H9 (cell line): ENCODE data around the gene PLEKHG7. TPM values are rescaled to one million over a fixed set of nuclear protein-coding genes. Genes with fewer than 3 reads are reported as not detected.

Experiments
- DNase-seq: peaks from one replicate; pipeline ENCODE4 v3.0.0-alpha.2; 2017
- H2AFZ ChIP-seq: one replicate; pipeline ENCODE4 v1.6.1; 2013; ENCODE audit warnings: mild to moderate bottlenecking, low read length, control low read depth, moderate library complexity
- H2AK5ac ChIP-seq: 2 replicates; pipeline ENCODE4 v1.6.1; 2013; ENCODE audit warnings: low read length, control low read depth, mixed read lengths; ENCODE audit not compliant: insufficient read length
- H2BK120ac ChIP-seq: one replicate; pipeline ENCODE4 v1.6.1; 2013; ENCODE audit warnings: low read depth, mild to moderate bottlenecking, low read length, control low read depth, inconsistent platforms; ENCODE audit not compliant: poor library complexity, severe bottlenecking
- H2BK12ac ChIP-seq: 2 replicates; pipeline ENCODE4 v1.6.1; 2013; ENCODE audit warnings: low read length, control low read depth, mixed read lengths, low read depth; ENCODE audit not compliant: insufficient read length
- H2BK15ac ChIP-seq: 2 replicates; pipeline ENCODE4 v1.6.1; 2013; ENCODE audit warnings: low read depth, low read length, control low read depth
- H2BK20ac ChIP-seq: one replicate; pipeline ENCODE4 v1.6.1; 2013; ENCODE audit warnings: low read depth, mild to moderate bottlenecking, low read length, control low read depth, inconsistent platforms; ENCODE audit not compliant: poor library complexity, severe bottlenecking
- H2BK5ac ChIP-seq: 2 replicates; pipeline ENCODE4 v1.6.1; 2013; ENCODE audit warnings: low read length, control low read depth, mixed read lengths; ENCODE audit not compliant: insufficient read length
- H3K14ac ChIP-seq: 2 replicates; pipeline ENCODE4 v1.6.1; 2013; ENCODE audit warnings: low read length, control low read depth; ENCODE audit not compliant: insufficient read depth
- H3K18ac ChIP-seq: 2 replicates; pipeline ENCODE4 v1.6.1; 2013; ENCODE audit warnings: low read depth, mild to moderate bottlenecking, mixed read lengths, low read length, control low read depth; ENCODE audit not compliant: insufficient read length
- H3K23ac ChIP-seq: 2 replicates; pipeline ENCODE4 v1.6.1; 2013; ENCODE audit warnings: low read length, control low read depth, mixed read lengths, low read depth; ENCODE audit not compliant: insufficient read length
- H3K23me2 ChIP-seq: 2 replicates; pipeline ENCODE4 v1.6.1; 2013; ENCODE audit warnings: low read depth, mild to moderate bottlenecking, mixed read lengths, low read length, control low read depth; ENCODE audit not compliant: insufficient read length, poor library complexity, severe bottlenecking
- H3K27ac ChIP-seq: 2 replicates; pipeline ENCODE4 v1.5.1; 2013; ENCODE audit warnings: low read length, control low read depth, mixed read lengths, low read depth; ENCODE audit not compliant: insufficient read length
- H3K27me3 ChIP-seq: 2 replicates; pipeline ENCODE4 v1.6.1; 2013; ENCODE audit warnings: low read length, control low read depth, inconsistent platforms; ENCODE audit not compliant: insufficient read depth
- H3K4ac ChIP-seq: 2 replicates; pipeline ENCODE4 v1.6.1; 2013; ENCODE audit warnings: low read depth, mild to moderate bottlenecking, control low read depth, inconsistent platforms, low read length, moderate library complexity
- H3K4me1 ChIP-seq: 2 replicates; pipeline ENCODE4 v1.6.1; 2013; ENCODE audit warnings: low read length, control low read depth, inconsistent platforms; ENCODE audit not compliant: insufficient read depth
- H3K4me2 ChIP-seq: 2 replicates; pipeline ENCODE4 v1.6.1; 2013; ENCODE audit warnings: low read length, control low read depth, mixed read lengths; ENCODE audit not compliant: insufficient read length, insufficient read depth
- H3K56ac ChIP-seq: 2 replicates; pipeline ENCODE4 v1.6.1; 2013; ENCODE audit warnings: low read depth, mild to moderate bottlenecking, mixed read lengths, low read length, control low read depth; ENCODE audit not compliant: insufficient read length
- H3K79me1 ChIP-seq: 2 replicates; pipeline ENCODE4 v1.6.1; 2013; ENCODE audit warnings: low read depth, mild to moderate bottlenecking, moderate library complexity, low read length, control low read depth, inconsistent platforms; ENCODE audit not compliant: insufficient read depth, poor library complexity, severe bottlenecking
- H3K79me2 ChIP-seq: 2 replicates; pipeline ENCODE4 v1.6.1; 2013; ENCODE audit warnings: low read length, control low read depth, inconsistent platforms; ENCODE audit not compliant: insufficient read depth
- H3K9ac ChIP-seq: 2 replicates; pipeline ENCODE4 v1.6.1; 2013; ENCODE audit warnings: low read length, control low read depth, mixed read lengths; ENCODE audit not compliant: insufficient read length; ENCODE audit errors: extremely low read depth
- H3K9me3 ChIP-seq: one replicate; pipeline ENCODE4 v1.6.1; 2013; ENCODE audit warnings: low read depth, low read length, inconsistent platforms; ENCODE audit not compliant: control insufficient read depth
- H3T11ph ChIP-seq: one replicate; pipeline ENCODE4 v1.6.1; 2013; ENCODE audit warnings: mild to moderate bottlenecking, low read length, control low read depth, inconsistent platforms
- H4K20me1 ChIP-seq: one replicate; pipeline ENCODE4 v1.6.1; 2013; ENCODE audit not compliant: control insufficient read depth, insufficient read length, insufficient read depth
- H4K5ac ChIP-seq: 2 replicates; pipeline ENCODE4 v1.6.1; 2013; ENCODE audit warnings: low read depth, mild to moderate bottlenecking, mixed read lengths, low read length, control low read depth; ENCODE audit not compliant: insufficient read length
- H4K8ac ChIP-seq: replicated peaks from 2 replicates; pipeline ENCODE4 v1.6.1; 2013; ENCODE audit warnings: low read length, control low read depth, mixed read lengths, low read depth; ENCODE audit not compliant: insufficient read length
- H4K91ac ChIP-seq: 2 replicates; pipeline ENCODE4 v1.6.1; 2013; ENCODE audit warnings: low read depth, mild to moderate bottlenecking, moderate library complexity, mixed read lengths, low read length, control low read depth; ENCODE audit not compliant: insufficient read length
- H3K27ac Mint-ChIP-seq, 3 experiments: 2 replicates in 2 of 3; 3 replicates in 1 of 3; pipeline ENCODE4 v1.8.0; 2020 to 2021; ENCODE audit warnings: mixed read lengths in 3 of 3, mild to moderate bottlenecking in 1 of 3, moderate library complexity in 1 of 3
- H3K27me3 Mint-ChIP-seq: 2 replicates; pipeline ENCODE4 v1.8.0; 2021; ENCODE audit warnings: low read depth, mild to moderate bottlenecking, moderate library complexity, mixed read lengths
- H3K36me3 Mint-ChIP-seq, 3 experiments: 2 replicates in 2 of 3; 3 replicates in 1 of 3; pipeline ENCODE4 v1.8.0; 2020 to 2021; ENCODE audit warnings: low read depth in 3 of 3, mixed read lengths in 3 of 3; ENCODE audit not compliant: insufficient read depth in 1 of 3
- H3K4me1 Mint-ChIP-seq, 2 experiments: 2 replicates each; pipeline ENCODE4 v1.8.0; 2020; ENCODE audit warnings: mixed read lengths in 2 of 2
- H3K4me3 Mint-ChIP-seq, 2 experiments: 2 replicates in 1 of 2; 3 replicates in 1 of 2; pipeline ENCODE4 v1.8.0; 2020 to 2021; ENCODE audit warnings: mild to moderate bottlenecking in 2 of 2, mixed read lengths in 2 of 2, moderate library complexity in 1 of 2
- H3K9me3 Mint-ChIP-seq, 2 experiments: 2 replicates in 1 of 2; 3 replicates in 1 of 2; pipeline ENCODE4 v1.8.0; 2020; ENCODE audit warnings: mild to moderate bottlenecking in 2 of 2, mixed read lengths in 2 of 2, moderate library complexity in 1 of 2
- CTCF ChIP-seq: fragments of 200-600 bp; sonication (generic); conservative IDR thresholded peaks from 3 replicates; pipeline ENCODE4 v1.8.0; 2021; ENCODE audit warnings: antibody characterized with exemption, mild to moderate bottlenecking
- WGBS: extraction: QIAGEN DNeasy Blood & Tissue Kit; methylation state at CpG from one replicate; pipeline ENCODE4 v1.1.7; 2013; ENCODE audit warnings: missing lambda C conversion rate, low lambda C conversion rate, mixed read lengths; ENCODE audit not compliant: insufficient read length; ENCODE audit errors: extremely low coverage; 5-methylcytosine and 5-hydroxymethylcytosine counted together
- total RNA-seq: library from RNA; stranded (reverse); gene quantifications from 2 replicates; pipeline ENCODE4 v1.2.1, GENCODE V29; 2021

PLEKHG7 gene
- total RNA-seq, 1 experiment from 2014 or later: not detected

- Histone ChIP-seq H3K27ac (no peak overlapping the region), H3K4me2 (no peak overlapping the region), H3K79me1 (no peaks in the 10 kb centered on the region), H4K5ac (no peak overlapping the region), H3K14ac (no peak overlapping the region), H2BK5ac (no peak overlapping the region), H2BK120ac (no peak overlapping the region), H3K4me1 (no peaks in the 10 kb centered on the region; the same call in 1 of the 2 replicates), H3K18ac (no peak overlapping the region), H3K9me3 (no peaks in the 10 kb centered on the region), H2AK5ac (no peak overlapping the region), H2BK12ac (no peak overlapping the region), H3K79me2 (no peaks in the 10 kb centered on the region), H2BK20ac (no peak overlapping the region), H4K20me1 (no peaks in the 10 kb centered on the region), H3K27me3 (no peaks in the 10 kb centered on the region), H2AFZ (no peak overlapping the region), H3K9ac (no peak overlapping the region), H3K56ac (no peak overlapping the region), H3K23ac (no peak overlapping the region), H4K8ac (no peak overlapping the region), H3T11ph (no peak overlapping the region), H4K91ac (no peak overlapping the region), H3K4ac (no peak overlapping the region), H2BK15ac (no peak overlapping the region), H3K23me2 (no peaks in the 10 kb centered on the region)
- WGBS: no CpG with 5 or more reads among the region's 1 CpG
- Mint-ChIP-seq H3K4me1 (no peaks in the 10 kb centered on the region), H3K9me3 (no peaks in the 10 kb centered on the region), H3K27ac (no peak overlapping the region), H3K27me3 (no peaks in the 10 kb centered on the region), H3K36me3 (no peaks in the 10 kb centered on the region), H3K4me3 (no peak overlapping the region)
- no peak for TF ChIP-seq CTCF
- no peak for DNase-seq
Measured at GRCh38 chr12:92656911-92657310, 45.9 kb upstream of the PLEKHG7 start.
